22Rv1 (cell line): Measurements from ENCODE around the gene SELENOV.
A peak's percentile ranks its signal among the peaks of the same experiment; 100 is the strongest.

Experiments
- H3K27ac ChIP-seq: fragments of 450-650 bp; 2 replicates; pipeline ENCODE4 v1.5.1; 2017
- ZFX ChIP-seq: fragments of 450-650 bp; IDR thresholded peaks from 2 replicates; pipeline ENCODE4 v1.6.1; 2017; ENCODE audit warnings: antibody characterized with exemption, borderline replicate concordance
- TF ChIP-seq, protein P1 (sequence below): fragments of 450-650 bp; IDR thresholded peaks from 2 replicates; pipeline ENCODE4 v1.5.1; 2017; ENCODE audit warnings: mild to moderate bottlenecking

SELENOV gene

DNA sequence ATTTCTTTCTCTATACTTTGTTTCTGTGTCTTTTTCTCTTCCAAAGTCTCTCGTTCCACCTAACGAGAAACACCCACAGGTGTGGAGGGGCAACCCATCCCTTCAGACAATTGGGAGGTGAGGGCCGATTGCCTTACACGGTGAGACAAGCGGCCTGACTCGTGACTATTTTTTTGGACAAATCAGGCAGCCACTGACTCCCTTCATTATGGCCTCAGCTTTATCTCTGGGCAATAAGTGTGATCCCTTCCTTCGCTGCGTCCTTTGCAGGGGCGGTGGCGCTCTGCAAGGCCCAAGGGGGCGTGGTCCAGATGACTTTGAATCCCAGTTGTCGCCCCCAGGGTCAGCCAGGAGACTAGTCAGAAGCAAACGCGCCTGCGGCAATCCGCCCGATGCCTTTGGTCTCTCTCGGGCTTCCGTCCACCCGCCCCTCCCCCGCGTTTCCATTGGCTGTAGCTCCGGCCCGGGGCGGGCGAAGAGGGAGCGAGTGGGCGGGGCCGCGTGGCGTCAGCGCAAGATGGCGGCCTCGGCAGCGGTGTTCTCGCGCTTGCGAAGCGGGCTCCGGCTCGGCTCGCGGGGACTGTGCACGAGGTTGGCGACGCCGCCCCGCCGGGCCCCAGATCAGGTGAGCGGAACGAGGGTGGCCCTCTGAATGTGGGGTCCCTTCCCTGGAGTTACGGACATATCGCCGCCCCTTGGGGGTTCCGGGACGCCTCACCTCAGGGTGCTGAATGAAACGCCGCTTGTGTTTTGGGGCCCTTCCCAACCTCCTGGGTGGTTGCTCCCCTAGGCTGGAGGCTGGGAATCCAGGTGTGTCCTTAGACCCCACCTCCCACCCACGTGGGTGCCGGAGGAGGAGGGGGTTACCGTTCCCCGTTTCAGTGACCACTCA, 34.4 kb upstream of the SELENOV start, which contains the start of gene TIMM50:
Gene TIMM50 (plus strand): TSS at position 502 of the 892 bp plus-strand sequence. CDS start 16 bp downstream, at position 518.
- no peak for TF ChIP-seq ZFX
- TF ChIP-seq, protein P1, sequence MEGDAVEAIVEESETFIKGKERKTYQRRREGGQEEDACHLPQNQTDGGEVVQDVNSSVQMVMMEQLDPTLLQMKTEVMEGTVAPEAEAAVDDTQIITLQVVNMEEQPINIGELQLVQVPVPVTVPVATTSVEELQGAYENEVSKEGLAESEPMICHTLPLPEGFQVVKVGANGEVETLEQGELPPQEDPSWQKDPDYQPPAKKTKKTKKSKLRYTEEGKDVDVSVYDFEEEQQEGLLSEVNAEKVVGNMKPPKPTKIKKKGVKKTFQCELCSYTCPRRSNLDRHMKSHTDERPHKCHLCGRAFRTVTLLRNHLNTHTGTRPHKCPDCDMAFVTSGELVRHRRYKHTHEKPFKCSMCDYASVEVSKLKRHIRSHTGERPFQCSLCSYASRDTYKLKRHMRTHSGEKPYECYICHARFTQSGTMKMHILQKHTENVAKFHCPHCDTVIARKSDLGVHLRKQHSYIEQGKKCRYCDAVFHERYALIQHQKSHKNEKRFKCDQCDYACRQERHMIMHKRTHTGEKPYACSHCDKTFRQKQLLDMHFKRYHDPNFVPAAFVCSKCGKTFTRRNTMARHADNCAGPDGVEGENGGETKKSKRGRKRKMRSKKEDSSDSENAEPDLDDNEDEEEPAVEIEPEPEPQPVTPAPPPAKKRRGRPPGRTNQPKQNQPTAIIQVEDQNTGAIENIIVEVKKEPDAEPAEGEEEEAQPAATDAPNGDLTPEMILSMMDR = no peak
- peak within 1 kb of the TSS; percentile 73 for H3K27ac ChIP-seq

GRCh38 chr19:39481229-39481545, 33.8 kb upstream of the SELENOV start:
- TF ChIP-seq, protein P1 = no peak
- TF ChIP-seq ZFX = no peak
- H3K27ac ChIP-seq = peak overlapping the region; percentile 73

- H3K27ac ChIP-seq = peak overlapping the region; percentile 73
Observed at GRCh38 chr19:39481676-39482075, 33.3 kb upstream of the SELENOV start.

GRCh38 chr19:39483141-39483540, 31.8 kb upstream of the SELENOV start:
- no peak for TF ChIP-seq ZFX
- TF ChIP-seq, protein P1 = no peak
- no peak overlapping the region for H3K27ac ChIP-seq

More at GRCh38 chr19:39481676-39482075, 33.3 kb upstream of the SELENOV start:
- no peak for TF ChIP-seq ZFX
- TF ChIP-seq, protein P1 = no peak

DNA sequence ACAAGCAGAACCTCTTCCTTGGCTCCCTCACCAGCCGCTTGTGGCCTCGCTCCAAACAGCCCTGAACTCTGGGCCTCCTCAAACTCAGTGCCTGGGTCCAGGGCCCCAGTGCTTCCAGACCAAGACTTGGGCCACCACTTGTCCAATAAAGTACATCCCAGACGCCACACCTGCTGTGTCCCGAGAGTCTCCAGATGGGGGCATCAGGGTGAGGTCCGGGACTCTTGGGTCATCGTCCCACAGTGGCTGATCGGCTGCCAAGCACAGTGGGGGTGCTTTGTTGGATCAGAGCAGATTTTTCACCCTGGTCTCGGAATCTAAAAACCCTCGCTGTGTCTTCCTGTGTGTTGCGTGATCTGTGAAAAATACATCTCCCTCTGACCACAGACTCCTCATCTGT, 25.2 kb upstream of the SELENOV start:
- TF ChIP-seq, protein P1 = no peak
- no peak for TF ChIP-seq ZFX
- H3K27ac ChIP-seq = no peak overlapping the region

DNA sequence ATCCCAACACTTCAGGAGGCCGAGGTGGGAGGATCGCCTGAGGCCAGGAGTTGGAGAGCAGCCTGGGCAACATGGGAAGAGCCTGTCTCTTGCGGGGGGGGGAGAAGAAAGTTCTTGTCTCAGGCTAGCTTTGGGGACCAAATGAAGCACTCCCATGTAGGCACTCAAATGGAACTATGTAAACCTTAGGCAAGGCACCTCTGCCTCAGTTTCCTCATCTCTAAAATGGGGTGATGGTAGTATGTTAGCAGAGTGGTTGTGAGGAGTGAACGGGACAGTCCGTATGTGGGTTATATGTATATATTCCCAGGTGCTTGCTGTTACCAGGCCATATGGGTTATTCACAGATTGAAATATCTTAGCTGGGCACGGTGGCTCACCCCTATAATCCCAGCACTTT, 22.7 kb upstream of the SELENOV start:
- TF ChIP-seq, protein P1 = no peak
- TF ChIP-seq ZFX = no peak
- no peak overlapping the region for H3K27ac ChIP-seq

- TF ChIP-seq, protein P1 = no peak
- no peak for TF ChIP-seq ZFX
- H3K27ac ChIP-seq = no peak overlapping the region
Observed at GRCh38 chr19:39492788-39493187, 22.2 kb upstream of the SELENOV start.
